Astrocyte of the spinal cord (primary cell): ENCODE data around the gene SNCG.

Source experiments
- DNase-seq: peaks from one replicate; pipeline ENCODE4 v3.0.0; 2011; ENCODE audit warnings: low read depth, low spot score
- H3K4me3 ChIP-seq: 2 replicates; pipeline ENCODE4 v1.5.1; 2011; ENCODE audit warnings: low read depth, mild to moderate bottlenecking, low read length, moderate library complexity
- CTCF ChIP-seq: IDR thresholded peaks from 2 replicates; pipeline ENCODE4 v1.5.1; 2012; ENCODE audit warnings: low read depth, mild to moderate bottlenecking, low read length, inconsistent platforms
- in situ Hi-C: cut with HindIII; loops from 2 replicates; pipeline ENCODE4 v1.10.0; 2017; ENCODE audit warnings: low sequenced_read_pairs

The SNCG gene

DNA sequence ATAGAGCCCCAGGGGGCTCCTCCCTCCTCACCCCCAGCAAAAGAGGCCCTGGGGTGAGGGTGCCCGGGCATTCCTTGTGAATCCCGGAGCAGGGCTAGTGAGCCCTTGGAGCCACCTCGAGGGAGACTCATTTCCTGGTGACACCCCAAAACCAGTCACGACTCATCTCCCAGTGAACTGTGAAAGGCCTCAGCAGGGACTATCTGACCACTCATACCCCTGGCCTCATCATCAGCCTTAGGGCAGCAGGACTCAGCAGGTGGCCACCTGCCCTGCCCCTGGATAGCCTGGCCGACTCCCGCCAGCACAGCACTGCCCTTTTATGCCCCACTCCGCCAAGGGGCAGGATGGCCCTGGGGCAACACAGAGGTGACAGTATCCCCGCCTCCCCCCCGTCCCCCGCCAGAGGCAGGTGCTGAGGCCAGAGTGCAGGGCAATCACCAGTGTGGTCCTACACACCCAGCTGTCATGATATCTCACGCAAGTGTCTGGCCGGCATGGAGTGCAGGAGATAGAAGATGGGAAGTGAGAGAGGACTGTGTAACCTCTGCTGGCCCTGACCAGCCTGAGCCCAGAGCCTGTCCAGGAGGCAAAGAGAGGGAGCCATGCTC, 3.2 kb downstream of the SNCG start:
- in situ Hi-C loops = no loop called here
- no peak for DNase-seq

GRCh38 chr10:86962136-86962980, 4.0 kb downstream of the SNCG start:
- in situ Hi-C loops = no loop called here
- H3K4me3 ChIP-seq = no peak overlapping the region
- no peak for TF ChIP-seq CTCF
- no peak for DNase-seq

More for the DNA sequence above, 3.2 kb downstream of the SNCG start:
- no peak for TF ChIP-seq CTCF
- no peak overlapping the region for H3K4me3 ChIP-seq

DNA sequence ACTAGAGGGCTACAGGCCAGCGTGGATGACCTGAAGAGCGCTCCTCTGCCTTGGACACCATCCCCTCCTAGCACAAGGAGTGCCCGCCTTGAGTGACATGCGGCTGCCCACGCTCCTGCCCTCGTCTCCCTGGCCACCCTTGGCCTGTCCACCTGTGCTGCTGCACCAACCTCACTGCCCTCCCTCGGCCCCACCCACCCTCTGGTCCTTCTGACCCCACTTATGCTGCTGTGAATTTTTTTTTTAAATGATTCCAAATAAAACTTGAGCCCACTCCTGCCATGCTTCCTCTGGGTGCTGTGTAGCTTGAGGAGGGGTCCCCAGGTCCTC, 4.5 kb downstream of the SNCG start:
- DNase-seq = no peak
- in situ Hi-C loops = no loop called here
- no peak overlapping the region for H3K4me3 ChIP-seq
- no peak for TF ChIP-seq CTCF

- in situ Hi-C loops = no loop called here
- TF ChIP-seq CTCF = no peak
- no peak overlapping the region for H3K4me3 ChIP-seq
- no peak for DNase-seq
Observed at GRCh38 chr10:86963341-86963919, 5.0 kb downstream of the SNCG start.

DNA sequence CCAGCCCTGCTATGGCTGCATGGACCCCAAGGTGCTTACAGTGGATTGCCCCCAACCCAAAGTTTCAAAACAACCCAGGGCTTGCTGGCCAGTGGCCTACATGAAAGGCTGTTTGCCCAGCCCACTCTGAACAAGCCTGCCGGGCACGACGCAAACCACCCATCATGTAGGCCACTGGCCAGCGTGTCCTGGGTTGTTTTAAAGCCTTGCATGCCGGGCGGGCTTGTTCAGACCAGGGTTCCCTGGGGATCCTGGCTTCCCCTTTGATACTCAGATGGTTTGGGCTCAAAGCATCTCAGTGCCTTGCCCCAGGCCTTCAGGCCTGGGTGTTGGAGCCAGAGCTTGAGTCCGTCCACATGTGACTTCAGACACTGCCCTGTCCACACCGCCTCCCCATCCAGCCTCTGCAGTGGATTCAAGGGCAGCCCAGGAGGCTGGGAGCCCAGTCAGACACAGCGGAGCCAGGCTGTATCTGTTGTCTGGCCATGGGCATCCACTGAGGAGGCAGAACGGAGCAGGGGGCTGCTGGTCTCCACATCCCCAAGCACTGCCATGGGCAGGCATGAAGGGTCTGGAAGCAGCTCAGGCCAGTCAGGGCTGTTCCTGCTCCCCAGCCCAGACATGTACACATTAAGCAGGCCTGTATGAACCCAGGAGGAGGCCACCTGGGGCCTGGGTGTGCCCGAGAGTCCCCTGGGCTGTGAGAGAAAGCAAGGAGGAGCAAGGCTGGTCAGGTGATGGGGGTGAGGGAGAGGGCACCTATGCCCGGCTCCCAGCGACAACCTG, 5.9 kb downstream of the SNCG start:
- no peak for DNase-seq
- in situ Hi-C loops = no loop called here
- TF ChIP-seq CTCF = no peak
- no peak overlapping the region for H3K4me3 ChIP-seq

DNA sequence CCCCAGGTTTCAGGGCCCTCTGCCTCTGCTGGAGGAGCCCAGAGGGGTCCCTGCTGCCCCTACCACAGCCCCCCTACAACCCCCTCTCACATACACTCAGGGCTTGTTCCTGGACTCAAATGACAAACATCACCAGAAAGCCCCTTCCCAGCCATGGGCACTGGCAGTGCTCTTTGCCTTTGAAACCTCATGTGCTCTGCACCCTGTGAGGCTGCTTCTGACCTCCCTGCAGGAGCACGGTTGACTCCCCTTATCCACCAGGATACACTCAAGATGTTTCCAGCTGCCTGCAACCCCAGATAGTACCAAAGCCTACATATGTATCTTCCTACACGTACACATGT, 6.4 kb downstream of the SNCG start:
- in situ Hi-C loops = no loop called here
- H3K4me3 ChIP-seq = no peak overlapping the region
- no peak for DNase-seq
- no peak for TF ChIP-seq CTCF
